HG03045 (cell line): ENCODE results near the gene GALNT15.

Source experiments
- ATAC-seq: cut with Tn5 transposase; IDR thresholded peaks from one replicate; pipeline ENCODE4 v1.9.1; 2021; ENCODE audit warnings: mild to moderate bottlenecking, moderate library complexity; ENCODE audit not compliant: unreplicated experiment

Gene GALNT15, protein sequence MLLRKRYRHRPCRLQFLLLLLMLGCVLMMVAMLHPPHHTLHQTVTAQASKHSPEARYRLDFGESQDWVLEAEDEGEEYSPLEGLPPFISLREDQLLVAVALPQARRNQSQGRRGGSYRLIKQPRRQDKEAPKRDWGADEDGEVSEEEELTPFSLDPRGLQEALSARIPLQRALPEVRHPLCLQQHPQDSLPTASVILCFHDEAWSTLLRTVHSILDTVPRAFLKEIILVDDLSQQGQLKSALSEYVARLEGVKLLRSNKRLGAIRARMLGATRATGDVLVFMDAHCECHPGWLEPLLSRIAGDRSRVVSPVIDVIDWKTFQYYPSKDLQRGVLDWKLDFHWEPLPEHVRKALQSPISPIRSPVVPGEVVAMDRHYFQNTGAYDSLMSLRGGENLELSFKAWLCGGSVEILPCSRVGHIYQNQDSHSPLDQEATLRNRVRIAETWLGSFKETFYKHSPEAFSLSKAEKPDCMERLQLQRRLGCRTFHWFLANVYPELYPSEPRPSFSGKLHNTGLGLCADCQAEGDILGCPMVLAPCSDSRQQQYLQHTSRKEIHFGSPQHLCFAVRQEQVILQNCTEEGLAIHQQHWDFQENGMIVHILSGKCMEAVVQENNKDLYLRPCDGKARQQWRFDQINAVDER

GRCh38 chr3:16174389-16174788, at the start of gene GALNT15:
TSS of gene GALNT15 (plus strand) at chr3:16174680. CDS start at chr3:16175152, 472 bp downstream.
- ATAC-seq = no peak

DNA sequence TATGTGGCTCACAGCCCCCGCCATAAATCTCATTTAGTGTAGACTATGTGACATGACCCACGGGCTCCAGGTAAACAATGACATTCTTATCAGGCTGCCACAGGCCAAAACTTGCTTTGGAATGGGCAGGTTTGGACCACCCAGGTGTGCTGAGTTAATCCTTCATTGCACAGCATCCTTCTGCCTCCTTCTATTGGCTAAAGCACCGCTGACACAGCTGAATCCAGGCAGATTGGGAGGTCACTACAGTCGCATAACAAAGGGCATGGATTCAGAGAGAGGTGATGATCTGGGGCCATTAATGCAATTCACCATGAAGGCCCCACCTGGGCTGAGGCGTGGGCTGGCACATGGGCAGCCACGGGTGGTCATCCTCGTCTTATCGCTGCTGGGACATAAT, 47.8 kb upstream of the GALNT15 start:
- ATAC-seq = no peak

DNA sequence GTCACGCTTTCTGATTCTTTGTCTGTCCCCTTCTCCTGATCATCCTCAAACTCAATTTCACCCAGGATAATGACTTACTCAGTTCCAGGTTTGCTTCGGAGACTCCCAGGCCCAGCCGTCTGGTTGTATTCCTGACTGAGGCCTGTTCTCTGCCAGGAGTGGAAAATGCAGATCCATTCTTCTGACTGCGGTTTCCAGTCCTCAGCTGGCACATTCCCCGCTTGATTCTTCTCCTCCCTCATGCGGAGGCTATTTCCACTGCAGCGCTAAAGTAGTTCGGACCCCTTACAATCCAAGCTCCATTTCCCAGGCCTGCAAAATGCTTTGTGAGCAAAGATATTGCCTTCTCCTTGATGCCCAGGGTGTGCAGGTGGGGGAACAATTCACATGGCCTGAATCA, 47.2 kb upstream of the GALNT15 start:
- no peak for ATAC-seq

GRCh38 chr3:16130066-16130465, 44.4 kb upstream of the GALNT15 start:
- ATAC-seq = no peak

DNA sequence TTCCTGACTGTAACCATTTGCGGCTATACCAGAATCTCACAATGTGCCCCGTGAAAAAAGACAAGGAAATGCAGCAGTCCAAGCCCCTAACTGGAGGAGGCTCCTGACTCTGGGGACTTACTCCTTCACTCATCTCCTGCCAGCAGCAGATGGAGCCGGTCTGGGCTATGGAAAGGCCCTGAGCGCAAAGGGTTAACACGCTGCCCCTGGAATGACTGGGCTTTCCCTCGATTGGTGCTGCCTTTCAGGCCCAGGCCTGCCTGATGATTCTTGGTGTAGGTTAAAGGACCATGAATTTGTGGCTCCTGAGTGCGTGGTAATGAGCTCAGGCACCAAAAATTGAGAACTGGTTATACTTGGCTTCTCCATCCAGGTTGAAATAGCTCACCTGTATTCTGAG, 42.3 kb upstream of the GALNT15 start:
- ATAC-seq = no peak

GRCh38 chr3:16132928-16133327, 41.6 kb upstream of the GALNT15 start:
- no peak for ATAC-seq

GRCh38 chr3:16134173-16134928, 40.1 kb upstream of the GALNT15 start:
- ATAC-seq = no peak

- no peak for ATAC-seq
These were observed 38.4 kb upstream of the GALNT15 start for GRCh38 chr3:16136055-16136454.

- ATAC-seq = no peak
These were observed 37.4 kb upstream of the GALNT15 start for GRCh38 chr3:16137044-16137443.

DNA sequence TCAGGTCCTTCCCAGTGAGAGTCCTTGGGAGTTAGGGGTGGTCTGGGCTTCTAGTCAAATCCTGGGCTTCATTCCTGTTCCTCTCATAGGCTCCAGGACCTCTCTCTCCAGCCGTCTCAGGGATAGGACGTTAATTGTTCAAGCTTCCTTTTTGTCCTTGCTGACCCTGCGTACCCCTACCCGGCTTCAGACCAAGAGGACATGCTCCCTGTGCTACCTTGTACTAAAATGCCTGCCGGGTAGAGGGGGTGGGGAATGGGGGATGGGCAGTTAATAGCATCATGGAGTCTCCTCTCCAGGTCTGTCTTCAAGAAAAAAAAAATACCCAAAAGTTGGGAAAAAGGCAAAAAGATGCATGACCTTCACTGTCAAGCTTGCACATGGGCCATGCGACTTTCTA, 36.5 kb upstream of the GALNT15 start:
- ATAC-seq = no peak

- no peak for ATAC-seq
These were observed 34.2 kb upstream of the GALNT15 start for GRCh38 chr3:16140116-16140893.

- no peak for ATAC-seq
These were observed 33.6 kb upstream of the GALNT15 start for GRCh38 chr3:16140894-16141285.

GRCh38 chr3:16142350-16143025, 32.0 kb upstream of the GALNT15 start:
- no peak for ATAC-seq

DNA sequence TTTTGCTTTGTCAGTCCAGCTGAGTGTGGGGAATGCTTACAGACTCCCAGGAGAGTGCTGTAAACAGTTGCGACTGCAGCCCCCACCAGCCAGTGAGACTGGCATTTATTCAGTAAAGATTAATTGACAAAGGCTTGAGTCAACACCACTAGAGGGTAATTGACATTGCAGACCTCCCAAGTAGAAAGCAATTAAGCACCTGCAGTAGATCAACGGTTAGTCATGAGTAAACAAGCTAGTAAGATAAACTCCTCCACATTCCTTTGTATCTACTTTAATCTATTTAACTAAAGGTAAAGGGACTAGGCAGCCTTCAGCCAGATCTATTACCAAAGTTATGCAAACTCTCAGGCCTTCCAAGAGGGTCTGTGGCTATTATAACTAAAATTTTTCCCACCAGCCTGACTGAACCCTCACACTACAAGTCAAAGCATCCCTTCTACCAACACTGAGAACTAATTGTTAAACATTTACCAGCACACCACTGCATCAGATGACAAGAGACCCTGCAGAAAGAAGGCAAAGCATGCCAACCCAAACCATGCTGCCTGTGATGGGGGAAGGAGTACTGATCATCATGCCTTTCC, 30.5 kb upstream of the GALNT15 start:
- no peak for ATAC-seq

DNA sequence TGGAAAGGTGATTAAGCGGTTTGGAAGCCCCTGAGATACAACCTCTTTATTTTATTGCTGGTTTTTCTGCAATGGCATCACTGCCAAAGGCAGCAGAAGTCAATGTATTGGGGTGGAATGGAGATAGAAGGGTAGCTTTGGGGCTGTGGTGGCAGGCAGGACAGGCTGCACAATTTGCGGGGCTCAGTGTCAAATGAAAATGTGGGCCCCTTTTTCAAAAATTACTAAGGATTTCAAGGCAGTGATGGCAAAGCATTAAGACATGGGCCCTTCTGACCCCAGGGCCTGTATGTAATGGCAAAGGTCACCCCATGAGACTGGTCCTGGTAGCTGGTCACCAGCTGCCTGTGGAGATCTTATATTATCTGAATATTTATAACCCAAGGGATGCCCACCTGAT, 29.3 kb upstream of the GALNT15 start:
- no peak for ATAC-seq

DNA sequence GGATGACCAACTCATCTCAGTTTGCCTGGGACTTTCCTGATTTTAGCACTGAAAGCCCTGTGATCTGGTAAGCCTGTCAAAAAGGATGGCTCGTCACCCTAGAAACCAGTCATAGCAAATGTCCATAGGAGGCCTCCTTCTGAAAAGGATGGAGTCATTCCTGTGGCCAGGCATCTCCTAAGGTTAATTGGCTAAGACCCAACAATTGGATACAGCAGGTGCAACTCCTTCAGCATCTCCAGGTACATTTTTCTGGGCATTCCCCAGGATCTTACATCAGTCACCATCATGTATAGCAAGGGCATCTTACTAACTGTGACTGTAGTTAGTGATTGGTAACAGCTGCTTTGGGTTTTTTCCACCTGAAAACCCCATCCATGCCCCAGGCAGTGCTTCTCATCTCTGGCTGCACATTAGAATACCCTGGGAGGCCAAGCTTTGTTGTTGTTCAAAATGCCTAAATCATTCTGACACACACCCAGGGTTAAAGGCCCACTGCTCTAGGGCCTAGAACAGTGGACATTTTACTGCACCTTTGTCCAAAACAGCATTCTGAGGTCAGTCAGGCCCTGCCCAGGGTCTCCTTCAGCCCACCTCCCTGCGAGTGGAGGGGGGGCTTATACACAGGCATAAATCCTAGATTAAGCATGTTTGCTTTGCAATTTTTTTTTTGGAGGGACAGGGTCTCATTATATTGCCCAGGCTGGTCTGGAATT, 28.3 kb upstream of the GALNT15 start:
- peak; percentile 65 for ATAC-seq

DNA sequence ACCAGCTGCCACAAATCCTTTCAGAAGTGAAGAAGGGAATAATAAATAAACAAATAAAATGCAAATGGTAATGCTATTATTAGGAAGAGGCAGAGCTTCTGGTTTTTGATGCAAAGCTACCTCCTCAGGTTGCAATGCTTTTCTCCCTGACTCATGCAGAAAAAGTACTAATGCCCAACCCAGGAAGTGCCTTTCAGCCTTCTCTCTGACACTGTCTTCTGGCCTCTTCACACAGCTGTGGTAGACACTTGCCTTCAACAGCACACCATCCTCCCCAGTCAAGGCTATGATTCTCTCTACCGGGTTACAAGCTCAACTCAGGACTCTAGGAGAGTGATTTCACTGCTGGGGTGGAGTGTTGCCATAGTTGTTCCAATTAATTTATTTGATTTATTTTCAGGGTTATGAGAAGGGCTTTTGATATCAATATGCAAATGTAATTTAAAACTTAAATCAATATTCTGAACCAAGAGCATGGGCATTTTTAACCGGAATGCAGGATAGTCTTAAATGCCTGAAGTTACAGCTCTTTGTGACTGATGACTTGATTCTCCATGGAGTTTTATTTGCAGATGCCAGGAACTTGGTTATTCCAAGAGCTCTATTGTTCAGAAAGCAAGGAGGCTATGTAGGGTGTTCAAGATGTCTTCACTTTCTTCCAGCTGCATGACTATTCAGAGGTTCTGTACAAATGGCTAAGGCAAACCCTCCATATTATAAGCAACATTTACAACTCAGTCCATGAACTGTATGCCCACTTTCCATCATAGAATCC, 27.1 kb upstream of the GALNT15 start:
- no peak for ATAC-seq

DNA sequence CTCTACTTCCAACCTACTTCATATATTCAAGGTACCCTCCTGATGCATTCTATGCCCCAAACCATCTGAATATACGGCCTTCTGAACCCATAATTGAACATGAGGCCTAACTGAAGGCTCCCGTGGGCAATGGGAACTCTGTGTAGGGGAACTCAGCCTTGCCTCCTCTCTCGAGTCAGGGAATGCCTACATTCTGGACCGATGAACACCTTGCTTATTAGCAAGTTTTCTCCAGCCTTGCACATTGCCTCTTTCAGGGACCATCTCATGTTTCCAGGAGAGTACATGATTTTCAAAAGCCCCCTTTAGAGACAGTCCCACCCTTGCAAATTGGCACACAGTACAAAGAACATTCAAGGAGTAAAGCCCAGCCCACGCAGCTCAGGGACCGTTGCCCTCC, 26.3 kb upstream of the GALNT15 start:
- no peak for ATAC-seq

GRCh38 chr3:16148783-16149182, 25.7 kb upstream of the GALNT15 start:
- ATAC-seq = no peak
